ENCODE data around the gene RPLP2.
A peak's percentile ranks its signal among the peaks of the same experiment; 100 is the strongest.

RPLP2 gene

GRCh38 chr11:792535-792821 lies 17.3 kb upstream of the RPLP2 start:
- TF ChIP-seq, protein P1, sequence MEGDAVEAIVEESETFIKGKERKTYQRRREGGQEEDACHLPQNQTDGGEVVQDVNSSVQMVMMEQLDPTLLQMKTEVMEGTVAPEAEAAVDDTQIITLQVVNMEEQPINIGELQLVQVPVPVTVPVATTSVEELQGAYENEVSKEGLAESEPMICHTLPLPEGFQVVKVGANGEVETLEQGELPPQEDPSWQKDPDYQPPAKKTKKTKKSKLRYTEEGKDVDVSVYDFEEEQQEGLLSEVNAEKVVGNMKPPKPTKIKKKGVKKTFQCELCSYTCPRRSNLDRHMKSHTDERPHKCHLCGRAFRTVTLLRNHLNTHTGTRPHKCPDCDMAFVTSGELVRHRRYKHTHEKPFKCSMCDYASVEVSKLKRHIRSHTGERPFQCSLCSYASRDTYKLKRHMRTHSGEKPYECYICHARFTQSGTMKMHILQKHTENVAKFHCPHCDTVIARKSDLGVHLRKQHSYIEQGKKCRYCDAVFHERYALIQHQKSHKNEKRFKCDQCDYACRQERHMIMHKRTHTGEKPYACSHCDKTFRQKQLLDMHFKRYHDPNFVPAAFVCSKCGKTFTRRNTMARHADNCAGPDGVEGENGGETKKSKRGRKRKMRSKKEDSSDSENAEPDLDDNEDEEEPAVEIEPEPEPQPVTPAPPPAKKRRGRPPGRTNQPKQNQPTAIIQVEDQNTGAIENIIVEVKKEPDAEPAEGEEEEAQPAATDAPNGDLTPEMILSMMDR (IDR thresholded peaks at IDR 0.05; ENCODE audit: insufficient read depth, low read length, poor library complexity, severe bottlenecking): no peak
- Histone ChIP-seq H3K4me3 (replicated peaks; ENCODE audit: low read depth, low read length) (no peak overlapping the region), H3K36me3 (ENCODE audit: control insufficient read depth, insufficient read depth, low read length) (peaks cover 18% of the 10 kb centered on the region), H3K27me3 (replicated peaks; ENCODE audit: control insufficient read depth, insufficient read depth, low read length) (no peaks in the 10 kb centered on the region)
- no peak for DNase-seq (ENCODE audit: extremely low read depth, insufficient read length)

DNA sequence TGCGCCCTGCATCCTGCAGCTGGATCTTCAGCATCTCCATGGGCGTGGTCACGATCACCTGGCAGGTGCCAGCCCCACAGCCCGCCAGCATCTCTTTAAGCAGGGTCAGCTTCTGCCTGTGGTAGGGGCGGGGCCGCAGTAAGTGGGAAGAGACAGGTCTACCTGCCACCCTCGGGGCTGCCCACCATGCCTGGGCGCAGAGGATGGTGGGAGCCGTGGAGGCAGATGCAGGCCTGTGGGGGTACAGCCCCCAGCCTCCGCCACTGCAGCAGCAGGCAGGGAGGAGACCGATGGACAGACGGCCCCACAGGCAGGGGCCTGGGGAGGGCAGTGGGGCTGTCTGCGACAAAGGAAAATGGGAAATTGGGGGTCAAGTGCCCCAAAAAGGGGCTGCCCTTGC lies 16.9 kb upstream of the RPLP2 start:
- DNase-seq (ENCODE audit: extremely low read depth, insufficient read length): no peak
- Histone ChIP-seq H3K27me3 (replicated peaks; ENCODE audit: control insufficient read depth, insufficient read depth, low read length) (no peaks in the 10 kb centered on the region), H3K4me3 (replicated peaks; ENCODE audit: low read depth, low read length) (no peak overlapping the region), H3K36me3 (ENCODE audit: control insufficient read depth, insufficient read depth, low read length) (peaks cover 18% of the 10 kb centered on the region)
- TF ChIP-seq, protein P1 (IDR thresholded peaks at IDR 0.05; ENCODE audit: insufficient read depth, low read length, poor library complexity, severe bottlenecking): no peak

GRCh38 chr11:793556-793955 lies 16.2 kb upstream of the RPLP2 start:
- TF ChIP-seq, protein P1 (IDR thresholded peaks at IDR 0.05; ENCODE audit: insufficient read depth, low read length, poor library complexity, severe bottlenecking): no peak
- no peak for DNase-seq (ENCODE audit: extremely low read depth, insufficient read length)
- Histone ChIP-seq H3K27me3 (replicated peaks; ENCODE audit: control insufficient read depth, insufficient read depth, low read length) (no peaks in the 10 kb centered on the region), H3K4me3 (replicated peaks; ENCODE audit: low read depth, low read length) (no peak overlapping the region), H3K36me3 (ENCODE audit: control insufficient read depth, insufficient read depth, low read length) (peaks cover 18% of the 10 kb centered on the region)

DNA sequence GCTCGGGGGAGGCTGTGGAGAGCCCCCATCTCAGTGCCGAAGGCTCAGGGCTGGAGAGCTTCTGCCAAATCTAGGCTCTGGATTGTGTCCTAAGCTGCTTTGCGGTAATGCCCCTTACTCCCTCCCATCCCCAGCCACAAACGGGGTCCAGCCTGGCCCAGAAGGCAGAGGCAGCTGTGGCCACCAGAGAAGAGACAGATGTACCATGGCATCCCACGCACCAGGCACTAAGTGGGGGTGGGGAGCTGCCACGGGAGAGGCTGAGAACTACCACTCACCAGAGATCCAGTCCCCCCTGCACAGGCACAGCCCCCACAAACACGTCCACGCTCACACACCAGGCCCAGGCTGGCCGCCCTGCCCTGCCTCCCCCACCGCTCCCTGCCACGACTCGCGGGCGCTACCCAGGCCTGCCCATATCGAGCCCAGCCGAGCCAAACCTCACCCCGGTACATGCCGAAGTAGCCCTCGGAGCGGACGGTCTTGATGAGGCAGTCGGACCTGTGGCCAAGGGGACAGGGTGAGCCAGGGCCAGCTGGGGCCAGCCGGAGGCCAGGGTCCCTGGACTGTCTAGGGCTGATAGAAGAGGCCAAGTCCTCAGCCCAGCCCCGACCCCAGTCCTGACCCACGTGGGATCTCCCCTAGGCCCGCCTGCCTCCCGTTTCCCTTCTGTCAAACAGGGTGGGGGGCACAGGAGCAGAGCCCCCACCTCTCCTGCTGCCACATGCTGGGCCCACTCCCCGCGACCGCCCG lies 15.6 kb upstream of the RPLP2 start:
- DNase-seq (ENCODE audit: extremely low read depth, insufficient read length): no peak
- H3K27me3 ChIP-seq (replicated peaks; ENCODE audit: control insufficient read depth, insufficient read depth, low read length): no peaks in the 10 kb centered on the region
- H3K36me3 ChIP-seq (ENCODE audit: control insufficient read depth, insufficient read depth, low read length): peaks cover 18% of the 10 kb centered on the region
- peak overlapping the region; percentile 91; the same call in 1 of the 2 replicates for H3K4me3 ChIP-seq (replicated peaks; ENCODE audit: low read depth, low read length)
- TF ChIP-seq, protein P1 (IDR thresholded peaks at IDR 0.05; ENCODE audit: insufficient read depth, low read length, poor library complexity, severe bottlenecking): no peak

DNA sequence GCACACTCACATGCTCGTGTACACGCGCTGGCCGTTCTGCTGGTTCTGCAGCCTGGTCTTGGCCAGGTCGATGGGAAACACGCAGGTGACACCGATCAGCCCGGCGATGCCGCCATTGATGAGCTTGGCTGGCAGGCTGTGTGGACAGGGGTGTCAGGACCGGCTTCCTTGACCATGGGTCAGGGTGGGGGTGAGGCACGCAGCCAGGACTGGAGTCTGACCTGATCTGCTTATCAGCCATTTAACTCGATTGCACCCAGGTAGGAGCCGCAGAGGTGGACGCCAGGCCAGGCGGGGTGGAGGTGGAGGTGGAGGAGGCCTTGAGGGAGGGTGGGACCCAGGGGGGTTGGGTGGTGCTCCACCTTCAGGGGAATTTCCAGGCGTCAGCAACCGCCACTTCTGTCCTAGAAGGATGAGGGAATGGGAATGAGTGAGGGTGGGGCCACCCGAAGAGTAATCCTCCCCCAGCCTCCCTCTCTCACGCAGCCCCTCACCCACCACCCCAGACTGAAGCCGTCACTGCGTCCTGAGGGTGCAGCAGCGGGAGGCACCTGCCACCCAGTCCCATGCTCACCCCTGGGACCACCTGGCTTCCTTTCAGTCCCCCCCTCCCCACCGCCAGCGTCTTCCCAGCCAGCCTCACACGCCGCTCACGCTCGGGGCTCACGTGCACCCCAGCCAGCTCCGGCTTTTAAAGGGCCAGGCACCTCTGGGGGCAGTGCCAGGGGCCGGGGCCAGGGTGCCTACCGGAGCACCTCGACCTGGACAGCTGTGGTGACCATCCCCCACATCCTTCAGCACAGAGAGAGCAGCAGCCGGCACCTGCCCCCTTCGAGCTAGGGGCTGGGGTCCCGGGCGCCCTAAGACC lies 14.8 kb upstream of the RPLP2 start:
- TF ChIP-seq, protein P1 (IDR thresholded peaks at IDR 0.05; ENCODE audit: insufficient read depth, low read length, poor library complexity, severe bottlenecking): no peak
- Histone ChIP-seq H3K36me3 (ENCODE audit: control insufficient read depth, insufficient read depth, low read length) (peaks cover 18% of the 10 kb centered on the region), H3K27me3 (replicated peaks; ENCODE audit: control insufficient read depth, insufficient read depth, low read length) (no peaks in the 10 kb centered on the region), H3K4me3 (replicated peaks; ENCODE audit: low read depth, low read length) (peak overlapping the region; percentile 91)
- DNase-seq (ENCODE audit: extremely low read depth, insufficient read length): no peak
